HAP-1 (cell line): ENCODE data around the gene PUS3.

Source experiments
- DNase-seq, 2 experiments: peaks; one replicate each; pipeline ENCODE4 v3.0.0-alpha.2; 2016 to 2020; ENCODE audit warnings: low spot score in 2 of 2
- H3K27me3 ChIP-seq: fragments of 250-450 bp; sonication (Bioruptor Pico); 2 replicates; pipeline ENCODE4 v1.5.1; 2020; ENCODE audit warnings: low read depth, mild to moderate bottlenecking, moderate library complexity
- H3K36me3 ChIP-seq: fragments of 250-450 bp; sonication (Bioruptor Pico); replicated peaks from 2 replicates; pipeline ENCODE4 v1.5.1; 2020; ENCODE audit warnings: mild to moderate bottlenecking
- H3K4me1 ChIP-seq: fragments of 250-450 bp; sonication (Bioruptor Pico); 2 replicates; pipeline ENCODE4 v1.5.1; 2020; ENCODE audit warnings: mild to moderate bottlenecking
- H3K4me3 ChIP-seq: fragments of 250-450 bp; sonication (Bioruptor Pico); 2 replicates; pipeline ENCODE4 v1.5.1; 2020; ENCODE audit warnings: mild to moderate bottlenecking, moderate library complexity
- H3K9me3 ChIP-seq: fragments of 250-450 bp; sonication (Bioruptor Pico); 2 replicates; pipeline ENCODE4 v1.5.1; 2020; ENCODE audit warnings: mild to moderate bottlenecking, moderate library complexity
- in situ Hi-C: fragments of 300-500 bp; cut with MboI; formaldehyde crosslinking; loops from 3 replicates; pipeline ENCODE4 v1.14.3; 2020; ENCODE audit warnings: low sequenced_read_pairs, inconsistent platforms, mixed read lengths

Gene PUS3

GRCh38 chr11:125933030-125933813 lies 30.2 kb upstream of the PUS3 start:
- Histone ChIP-seq H3K9me3 (no peaks in the 10 kb centered on the region), H3K27me3 (peaks cover 5% of the 10 kb centered on the region), H3K4me1 (0 out of 2 replicates have a peak, but pooled peaks cover 4% of the 10 kb centered on the region), H3K4me3 (no peak overlapping the region), H3K36me3 (no peaks in the 10 kb centered on the region)
- in situ Hi-C loops: no loop called here
- no peak for DNase-seq

GRCh38 chr11:125932301-125932700 lies 29.3 kb upstream of the PUS3 start:
- Histone ChIP-seq H3K27me3 (peaks cover 5% of the 10 kb centered on the region), H3K4me1 (0 out of 2 replicates have a peak, but pooled peaks cover 4% of the 10 kb centered on the region), H3K36me3 (no peaks in the 10 kb centered on the region), H3K4me3 (no peak overlapping the region), H3K9me3 (no peaks in the 10 kb centered on the region)
- in situ Hi-C loops: no loop called here
- DNase-seq: no peak

- Histone ChIP-seq H3K4me1 (0 out of 2 replicates have a peak, but pooled peaks cover 4% of the 10 kb centered on the region), H3K4me3 (no peak overlapping the region), H3K27me3 (peaks cover 7% of the 10 kb centered on the region), H3K9me3 (no peaks in the 10 kb centered on the region), H3K36me3 (no peaks in the 10 kb centered on the region)
- DNase-seq: no peak
- in situ Hi-C loops: no loop called here
Observed at GRCh38 chr11:125931668-125932067, 28.7 kb upstream of the PUS3 start.

- in situ Hi-C loops: no loop called here
- Histone ChIP-seq H3K27me3 (peaks cover 7% of the 10 kb centered on the region), H3K4me1 (0 out of 2 replicates have a peak, but pooled peaks cover 4% of the 10 kb centered on the region), H3K36me3 (no peaks in the 10 kb centered on the region), H3K4me3 (no peak overlapping the region), H3K9me3 (no peaks in the 10 kb centered on the region)
- no peak for DNase-seq
Observed at GRCh38 chr11:125931116-125931515, 28.1 kb upstream of the PUS3 start.

- Histone ChIP-seq H3K27me3 (peaks cover 7% of the 10 kb centered on the region), H3K4me1 (0 out of 2 replicates have a peak, but pooled peaks cover 4% of the 10 kb centered on the region), H3K36me3 (no peaks in the 10 kb centered on the region), H3K4me3 (no peak overlapping the region), H3K9me3 (no peaks in the 10 kb centered on the region)
- DNase-seq: no peak
- in situ Hi-C loops: no loop called here
Observed at GRCh38 chr11:125930076-125930450, 27.1 kb upstream of the PUS3 start.

GRCh38 chr11:125929445-125930075 lies 26.6 kb upstream of the PUS3 start:
- 0 out of 2 replicates have a peak, but pooled peaks cover 4% of the 10 kb centered on the region for H3K4me1 ChIP-seq
- H3K27me3 ChIP-seq: peaks cover 7% of the 10 kb centered on the region
- H3K9me3 ChIP-seq: no peaks in the 10 kb centered on the region
- in situ Hi-C loops: loop anchor here (5.0 kb wide), 1 partner anchor 258 kb away; no protein-coding TSS in a partner anchor
- no peak for DNase-seq
- no peak overlapping the region for H3K4me3 ChIP-seq
- no peaks in the 10 kb centered on the region for H3K36me3 ChIP-seq

- Histone ChIP-seq H3K4me3 (no peak overlapping the region), H3K36me3 (no peaks in the 10 kb centered on the region), H3K4me1 (no peaks in the 10 kb centered on the region), H3K27me3 (peaks cover 7% of the 10 kb centered on the region), H3K9me3 (no peaks in the 10 kb centered on the region)
- no peak for DNase-seq
- in situ Hi-C loops: loop anchor here (5.0 kb wide), 1 partner anchor 261 kb away; no protein-coding TSS in a partner anchor
Observed at GRCh38 chr11:125926682-125927081, 23.7 kb upstream of the PUS3 start.

- no peaks in the 10 kb centered on the region for H3K4me1 ChIP-seq
- no peak for DNase-seq
- no peaks in the 10 kb centered on the region for H3K36me3 ChIP-seq
- H3K27me3 ChIP-seq: peaks cover 7% of the 10 kb centered on the region
- in situ Hi-C loops: loop anchor here (5.0 kb wide), 1 partner anchor 261 kb away; no protein-coding TSS in a partner anchor
- H3K4me3 ChIP-seq: no peak overlapping the region
- no peaks in the 10 kb centered on the region for H3K9me3 ChIP-seq
Observed at GRCh38 chr11:125925804-125926203, 22.8 kb upstream of the PUS3 start.

- H3K4me3 ChIP-seq: no peak overlapping the region
- peaks cover 7% of the 10 kb centered on the region for H3K27me3 ChIP-seq
- H3K9me3 ChIP-seq: no peaks in the 10 kb centered on the region
- no peak for DNase-seq
- no peaks in the 10 kb centered on the region for H3K36me3 ChIP-seq
- in situ Hi-C loops: loop anchor here (5.0 kb wide), 1 partner anchor 262 kb away; no protein-coding TSS in a partner anchor
- no peaks in the 10 kb centered on the region for H3K4me1 ChIP-seq
Observed at GRCh38 chr11:125925247-125925740, 22.3 kb upstream of the PUS3 start.

GRCh38 chr11:125924384-125925007 lies 21.5 kb upstream of the PUS3 start:
- no peak for DNase-seq
- Histone ChIP-seq H3K9me3 (no peaks in the 10 kb centered on the region), H3K4me1 (no peaks in the 10 kb centered on the region), H3K4me3 (no peak overlapping the region), H3K27me3 (peaks cover 7% of the 10 kb centered on the region), H3K36me3 (no peaks in the 10 kb centered on the region)
- in situ Hi-C loops: loop anchor here (5.0 kb wide), 1 partner anchor 263 kb away; no protein-coding TSS in a partner anchor

- in situ Hi-C loops: no loop called here
- H3K4me1 ChIP-seq: no peaks in the 10 kb centered on the region
- no peak overlapping the region for H3K4me3 ChIP-seq
Observed at GRCh38 chr11:125923633-125924032, 20.6 kb upstream of the PUS3 start.

GRCh38 chr11:125923012-125923579 lies 20.1 kb upstream of the PUS3 start:
- Histone ChIP-seq H3K36me3 (no peaks in the 10 kb centered on the region), H3K27me3 (peaks cover 2% of the 10 kb centered on the region), H3K4me1 (no peaks in the 10 kb centered on the region), H3K9me3 (no peaks in the 10 kb centered on the region), H3K4me3 (no peak overlapping the region)
- in situ Hi-C loops: no loop called here
- peak; percentile 71 to 80 for DNase-seq

More at GRCh38 chr11:125923633-125924032, 20.6 kb upstream of the PUS3 start:
- no peak for DNase-seq
- Histone ChIP-seq H3K9me3 (no peaks in the 10 kb centered on the region), H3K36me3 (no peaks in the 10 kb centered on the region), H3K27me3 (peaks cover 2% of the 10 kb centered on the region; the same call in 1 of the 2 replicates)

- in situ Hi-C loops: no loop called here
Observed at GRCh38 chr11:125922156-125922555, 19.1 kb upstream of the PUS3 start.

More at GRCh38 chr11:125922156-125922555, 19.1 kb upstream of the PUS3 start:
- Histone ChIP-seq H3K9me3 (no peaks in the 10 kb centered on the region), H3K4me3 (no peak overlapping the region), H3K27me3 (peaks cover 4% of the 10 kb centered on the region), H3K4me1 (no peaks in the 10 kb centered on the region), H3K36me3 (no peaks in the 10 kb centered on the region)
- no peak for DNase-seq
